K562 (cell line): ENCODE results near the gene PEBP1. TPM values are rescaled to one million over a fixed set of nuclear protein-coding genes. Genes with fewer than 3 reads are reported as not detected.

ENCODE experiments used
- ARID3B ChIP-seq: fragments of 250-450 bp; sonication (Bioruptor Pico); IDR thresholded peaks from 2 replicates; pipeline ENCODE4 v1.4.0; 2020; ENCODE audit warnings: borderline replicate concordance
- BMI1 ChIP-seq: fragments of 150-350 bp; IDR thresholded peaks from 2 replicates; pipeline ENCODE4 v1.6.1; 2014; ENCODE audit warnings: low read length
- CEBPZ ChIP-seq: fragments of 150-350 bp; IDR thresholded peaks from 2 replicates; pipeline ENCODE4 v1.6.1; 2014; ENCODE audit warnings: low read depth, mild to moderate bottlenecking, low read length, borderline replicate concordance
- CHD4 ChIP-seq: fragments of 200-600 bp; sonication (generic); IDR thresholded peaks from 3 replicates; pipeline ENCODE4 v1.6.1; 2012; ENCODE audit warnings: low read depth, mild to moderate bottlenecking, mixed read lengths, low read length, inconsistent platforms; ENCODE audit not compliant: insufficient read depth, insufficient replicate concordance, poor library complexity, severe bottlenecking
- FOS ChIP-seq: IDR thresholded peaks from 3 replicates; pipeline ENCODE4 v1.6.1; 2011; ENCODE audit not compliant: insufficient read length; ENCODE audit errors: extremely low read depth
- FOXP1 ChIP-seq: sonication (generic); formaldehyde crosslinking; IDR thresholded peaks from 2 replicates; pipeline ENCODE4 v1.8.0; 2022; ENCODE audit warnings: mild to moderate bottlenecking, missing genetic modification reagents
- GABPA ChIP-seq: fragments of 200-800 bp; sonication (Bioruptor generic); conservative IDR thresholded peaks from 2 replicates; pipeline ENCODE4 v1.6.1; 2016; ENCODE audit warnings: low read depth, missing genetic modification characterization, missing compliant biosample characterization
- GTF2E2 ChIP-seq: fragments of 200-800 bp; sonication (Bioruptor generic); IDR thresholded peaks from 2 replicates; pipeline ENCODE4 v1.6.1; 2016; ENCODE audit warnings: missing genetic modification characterization, missing compliant biosample characterization
- HMGN3 ChIP-seq: IDR thresholded peaks from 2 replicates; pipeline ENCODE4 v1.6.1; 2011; ENCODE audit warnings: borderline replicate concordance, low read depth, mild to moderate bottlenecking, mixed read lengths, low read length; ENCODE audit not compliant: insufficient read length; ENCODE audit errors: extremely low read depth
- HNRNPK ChIP-seq: fragments of 200-400 bp; formaldehyde crosslinking; IDR thresholded peaks from one replicate; pipeline ENCODE4 v1.6.1; 2018; ENCODE audit warnings: mild to moderate bottlenecking, low read depth, low read length; ENCODE audit not compliant: poor library complexity, severe bottlenecking
- KLF1 ChIP-seq: fragments of 450-650 bp; IDR thresholded peaks from 2 replicates; pipeline ENCODE4 v1.6.1; 2016; ENCODE audit warnings: missing genetic modification characterization, missing compliant biosample characterization
- NCOA1 ChIP-seq: fragments of 450-650 bp; IDR thresholded peaks from 2 replicates; pipeline ENCODE4 v1.6.1; 2016; ENCODE audit warnings: low read depth
- NFIX ChIP-seq: fragments of 250-450 bp; sonication (Bioruptor Pico); IDR thresholded peaks from 2 replicates; pipeline ENCODE4 v1.4.0; 2020; ENCODE audit warnings: low read depth, mild to moderate bottlenecking, moderate library complexity
- NR2C1 ChIP-seq, 2 experiments: fragments of 450-650 bp; IDR thresholded peaks; 2 replicates each; pipeline ENCODE4 v1.6.1; 2017; ENCODE audit warnings: mild to moderate bottlenecking in 2 of 2, antibody characterized with exemption in 1 of 2, inconsistent platforms in 1 of 2, missing compliant biosample characterization in 1 of 2, missing genetic modification characterization in 1 of 2
- RAD51 ChIP-seq: fragments of 450-650 bp; IDR thresholded peaks from 2 replicates; pipeline ENCODE4 v1.7.1; 2016; ENCODE audit warnings: low read depth, mild to moderate bottlenecking, borderline replicate concordance
- SAFB2 ChIP-seq: fragments of 200-400 bp; formaldehyde crosslinking; IDR thresholded peaks from 2 replicates; pipeline ENCODE4 v1.6.1; 2018; ENCODE audit warnings: borderline replicate concordance, low read length, low read depth, moderate library complexity; ENCODE audit not compliant: severe bottlenecking
- ZNF311 ChIP-seq: fragments of 250-450 bp; sonication (Bioruptor Pico); IDR thresholded peaks from 2 replicates; pipeline ENCODE4 v1.4.0; 2020; ENCODE audit warnings: mild to moderate bottlenecking, moderate library complexity
- ZNF77 ChIP-seq: fragments of 250-450 bp; sonication (Bioruptor Pico); IDR thresholded peaks from 2 replicates; pipeline ENCODE4 v1.5.0; 2020
- polyA plus RNA-seq, 8 experiments: library from polyadenylated mRNA; depleted of rRNA in 4 of 8; stranded (reverse) in 5 of 8; unstranded in 3 of 8; fragments of >200 nt; fragmentation: Nextera tagmentation in 2 of 8; fragmentation: Illumina TruSeq in 1 of 8; extraction: Ambion mirVana in 2 of 8; extraction: Trizol in 1 of 8; gene quantifications; 2 replicates each; pipeline versions ENCODE4 v1.2.1 to v1.2.3, GENCODE V29; 2011 to 2014; ENCODE audit warnings: inconsistent platforms in 1 of 8, missing spikeins in 1 of 8
- total RNA-seq, 7 experiments: library from RNA; depleted of rRNA in 6 of 7; stranded (reverse); fragments of >200 nt in 6 of 7; fragmentation: Illumina TruSeq in 2 of 7; extraction: Trizol in 2 of 7; gene quantifications; 2 replicates each; pipeline versions ENCODE4 v1.2.1 to v1.2.3, GENCODE V29; 2011 to 2021; ENCODE audit warnings: low replicate concordance in 1 of 7
- TF ChIP-seq, protein P1 (sequence below): fragments of 450-650 bp; formaldehyde crosslinking; IDR thresholded peaks from 2 replicates; pipeline ENCODE4 v1.4.0; 2020; ENCODE audit warnings: mild to moderate bottlenecking
- TF ChIP-seq, protein P2 (sequence below): fragments of 200-800 bp; sonication (Bioruptor generic); IDR thresholded peaks from 2 replicates; pipeline ENCODE4 v1.6.1; 2017; ENCODE audit warnings: missing genetic modification characterization, missing compliant biosample characterization

The PEBP1 gene
- total and polyA plus RNA-seq, 9 of the 15 experiments (the other 6 are each of a cell fraction or from before 2014, with no cell fraction given), result 77.3 to 207 (median 153) TPM

DNA sequence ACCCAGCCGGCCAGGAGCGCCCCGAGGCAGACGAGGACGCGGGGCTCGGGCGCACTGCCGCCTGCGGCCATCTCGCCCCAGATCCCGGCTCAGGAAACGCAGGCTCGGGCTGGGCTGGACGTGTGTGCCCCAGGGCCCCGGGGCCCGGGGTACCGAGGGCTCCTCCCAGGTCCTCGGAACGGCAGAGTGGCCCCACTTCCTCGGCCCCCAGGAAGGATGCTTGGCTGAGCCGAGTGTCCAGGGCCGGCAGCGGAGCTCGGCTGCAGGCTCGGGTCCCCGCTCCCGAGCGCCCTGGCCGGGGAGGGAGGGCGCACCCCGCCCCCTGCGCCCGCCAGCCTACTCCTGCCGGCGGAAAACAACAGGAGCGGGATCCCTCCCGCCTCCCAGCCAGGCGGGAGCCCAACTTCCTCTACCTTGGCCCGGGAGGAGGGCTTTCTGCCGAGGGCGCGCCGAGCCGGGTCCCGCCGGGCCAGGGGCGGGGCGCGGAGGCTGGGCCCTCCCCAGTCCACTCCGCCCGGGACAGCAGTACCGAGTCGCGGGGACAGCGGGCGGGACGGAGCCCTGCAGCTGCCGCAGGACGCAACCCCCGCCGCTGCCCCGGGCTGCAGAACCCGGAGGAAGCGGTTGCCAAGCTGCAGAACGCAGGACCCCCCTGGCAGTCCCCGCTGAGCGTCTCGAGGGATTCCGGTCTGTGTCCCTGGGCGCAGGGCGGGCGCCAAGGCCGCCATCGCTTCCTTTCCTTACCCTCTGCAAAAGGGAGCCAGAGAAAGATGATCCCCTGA is 32.1 kb upstream of the PEBP1 start, which contains the start of gene VSIG10 (continued):
- TF ChIP-seq, protein P1, sequence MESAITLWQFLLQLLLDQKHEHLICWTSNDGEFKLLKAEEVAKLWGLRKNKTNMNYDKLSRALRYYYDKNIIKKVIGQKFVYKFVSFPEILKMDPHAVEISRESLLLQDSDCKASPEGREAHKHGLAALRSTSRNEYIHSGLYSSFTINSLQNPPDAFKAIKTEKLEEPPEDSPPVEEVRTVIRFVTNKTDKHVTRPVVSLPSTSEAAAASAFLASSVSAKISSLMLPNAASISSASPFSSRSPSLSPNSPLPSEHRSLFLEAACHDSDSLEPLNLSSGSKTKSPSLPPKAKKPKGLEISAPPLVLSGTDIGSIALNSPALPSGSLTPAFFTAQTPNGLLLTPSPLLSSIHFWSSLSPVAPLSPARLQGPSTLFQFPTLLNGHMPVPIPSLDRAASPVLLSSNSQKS (CRISPR knock-in tag), result no peak
- TF ChIP-seq GABPA (tag) (no peak), KLF1 (tag) (no peak), NCOA1 (no peak), FOS (no peak), BMI1 (no peak), HMGN3 (peak; percentile 26), ZNF77 (no peak), ARID3B (CRISPR knock-in tag) (no peak), CEBPZ (no peak), RAD51 (no peak), CHD4 (no peak), HNRNPK (no peak), SAFB2 (no peak), ZNF311 (CRISPR knock-in tag) (no peak), GTF2E2 (tag) (no peak), NFIX (CRISPR knock-in tag) (no peak), FOXP1 (CRISPR knock-in tag) (peak; percentile 68; the same call in 1 of the 2 replicates), NR2C1 (IDR thresholded peaks at IDR 0.05) (no peak), NR2C1 (tag; IDR thresholded peaks at IDR 0.05) (no peak)
- TF ChIP-seq, protein P2, sequence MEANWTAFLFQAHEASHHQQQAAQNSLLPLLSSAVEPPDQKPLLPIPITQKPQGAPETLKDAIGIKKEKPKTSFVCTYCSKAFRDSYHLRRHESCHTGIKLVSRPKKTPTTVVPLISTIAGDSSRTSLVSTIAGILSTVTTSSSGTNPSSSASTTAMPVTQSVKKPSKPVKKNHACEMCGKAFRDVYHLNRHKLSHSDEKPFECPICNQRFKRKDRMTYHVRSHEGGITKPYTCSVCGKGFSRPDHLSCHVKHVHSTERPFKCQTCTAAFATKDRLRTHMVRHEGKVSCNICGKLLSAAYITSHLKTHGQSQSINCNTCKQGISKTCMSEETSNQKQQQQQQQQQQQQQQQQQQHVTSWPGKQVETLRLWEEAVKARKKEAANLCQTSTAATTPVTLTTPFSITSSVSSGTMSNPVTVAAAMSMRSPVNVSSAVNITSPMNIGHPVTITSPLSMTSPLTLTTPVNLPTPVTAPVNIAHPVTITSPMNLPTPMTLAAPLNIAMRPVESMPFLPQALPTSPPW (CRISPR knock-in tag), result peak; percentile 45
